ENCODE measurements around the gene TTC19.

The TTC19 gene

GRCh38 chr17:16003841-16004240 lies 4.2 kb downstream of the TTC19 start:
- TF ChIP-seq NFIC (IDR thresholded peaks at IDR 0.05) (no peak), USF1 (IDR thresholded peaks at IDR 0.05) (no peak), TCF12 (IDR thresholded peaks at IDR 0.05; ENCODE audit: low read depth) (no peak), FOXM1 (IDR thresholded peaks at IDR 0.05; ENCODE audit: borderline replicate concordance, low read depth) (no peak)

- no peak for TF ChIP-seq EP300 (IDR thresholded peaks at IDR 0.05; ENCODE audit: borderline replicate concordance)
- no peak for TF ChIP-seq CREB1 (IDR thresholded peaks at IDR 0.05; ENCODE audit: low read depth)
- no peak for TF ChIP-seq MAX (IDR thresholded peaks at IDR 0.05)
- TF ChIP-seq TEAD4 (IDR thresholded peaks at IDR 0.05), result no peak
- TF ChIP-seq REST (IDR thresholded peaks at IDR 0.05; ENCODE audit: low read depth), result no peak
- TF ChIP-seq FOXM1 (IDR thresholded peaks at IDR 0.05; ENCODE audit: borderline replicate concordance, low read depth), result no peak
- TF ChIP-seq RAD21 (IDR thresholded peaks at IDR 0.05; ENCODE audit: low read depth), result no peak
- no peak for TF ChIP-seq NFIC (IDR thresholded peaks at IDR 0.05)
- no peak for TF ChIP-seq ZBTB7A (IDR thresholded peaks at IDR 0.05; ENCODE audit: low read depth)
- TF ChIP-seq TAF1 (IDR thresholded peaks at IDR 0.05; ENCODE audit: low read depth), result no peak
- no peak for TF ChIP-seq YY1 (IDR thresholded peaks at IDR 0.05; ENCODE audit: low read depth)
- TF ChIP-seq EGR1 (IDR thresholded peaks at IDR 0.05), result no peak
Measured at GRCh38 chr17:16005636-16006035, 6.0 kb downstream of the TTC19 start.

GRCh38 chr17:16007439-16007838 lies 7.8 kb downstream of the TTC19 start:
- TF ChIP-seq ZBTB7A (IDR thresholded peaks at IDR 0.05; ENCODE audit: low read depth) (no peak), FOXM1 (IDR thresholded peaks at IDR 0.05; ENCODE audit: borderline replicate concordance, low read depth) (no peak), YY1 (IDR thresholded peaks at IDR 0.05; ENCODE audit: low read depth) (no peak), CREB1 (IDR thresholded peaks at IDR 0.05; ENCODE audit: low read depth) (no peak), EGR1 (IDR thresholded peaks at IDR 0.05) (no peak), NFIC (IDR thresholded peaks at IDR 0.05) (no peak), MAX (IDR thresholded peaks at IDR 0.05) (no peak), EP300 (IDR thresholded peaks at IDR 0.05; ENCODE audit: borderline replicate concordance) (no peak), CEBPB (IDR thresholded peaks at IDR 0.05) (no peak), USF1 (IDR thresholded peaks at IDR 0.05) (no peak), REST (IDR thresholded peaks at IDR 0.05; ENCODE audit: low read depth) (no peak), TEAD4 (IDR thresholded peaks at IDR 0.05) (no peak), TCF12 (IDR thresholded peaks at IDR 0.05; ENCODE audit: low read depth) (no peak), RAD21 (IDR thresholded peaks at IDR 0.05; ENCODE audit: low read depth) (no peak)

- TF ChIP-seq FOXM1 (IDR thresholded peaks at IDR 0.05; ENCODE audit: borderline replicate concordance, low read depth) (no peak), CREB1 (IDR thresholded peaks at IDR 0.05; ENCODE audit: low read depth) (no peak), YY1 (IDR thresholded peaks at IDR 0.05; ENCODE audit: low read depth) (no peak), TCF12 (IDR thresholded peaks at IDR 0.05; ENCODE audit: low read depth) (no peak), TAF1 (IDR thresholded peaks at IDR 0.05; ENCODE audit: low read depth) (no peak), MAX (IDR thresholded peaks at IDR 0.05) (no peak), REST (IDR thresholded peaks at IDR 0.05; ENCODE audit: low read depth) (no peak), CEBPB (IDR thresholded peaks at IDR 0.05) (no peak), USF1 (IDR thresholded peaks at IDR 0.05) (no peak), ZBTB7A (IDR thresholded peaks at IDR 0.05; ENCODE audit: low read depth) (no peak), RAD21 (IDR thresholded peaks at IDR 0.05; ENCODE audit: low read depth) (no peak), TEAD4 (IDR thresholded peaks at IDR 0.05) (no peak)
Measured at GRCh38 chr17:16013943-16014407, 14.4 kb downstream of the TTC19 start.
